ENCODE data around the gene TMEM108.

DNA sequence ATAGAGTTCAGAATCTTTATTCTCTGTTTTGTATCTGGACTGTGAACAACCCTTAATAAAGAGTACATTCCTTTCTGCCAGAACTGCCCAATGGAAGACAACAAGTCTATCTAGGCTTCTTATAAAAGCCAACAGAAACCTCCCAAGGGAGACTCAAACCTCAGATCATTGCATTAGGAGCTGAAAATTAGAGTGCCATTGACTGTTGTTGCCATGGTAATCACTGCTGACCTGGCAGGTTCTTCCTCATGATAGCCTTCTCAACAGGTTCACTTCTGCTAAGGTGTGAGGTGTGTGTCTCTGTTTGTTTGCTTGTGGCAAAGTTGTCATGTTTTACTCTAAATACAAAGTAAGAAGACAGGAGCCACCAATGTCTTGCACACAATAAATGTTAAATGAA lies 79.2 kb downstream of the TMEM108 start:
- TF ChIP-seq POLR2AphosphoS5 (IDR thresholded peaks at IDR 0.05) (peak; percentile 65), TAF1 (IDR thresholded peaks at IDR 0.05; ENCODE audit: low read depth) (no peak), EZH2 (IDR thresholded peaks at IDR 0.05; ENCODE audit: borderline replicate concordance, insufficient read depth, low read length, poor library complexity, severe bottlenecking) (no peak), EP300 (conservative IDR thresholded peaks at IDR 0.05; ENCODE audit: poor library complexity, severe bottlenecking) (no peak), SMC3 (conservative IDR thresholded peaks at IDR 0.05; ENCODE audit: poor library complexity) (no peak)
- TF ChIP-seq, protein P1, sequence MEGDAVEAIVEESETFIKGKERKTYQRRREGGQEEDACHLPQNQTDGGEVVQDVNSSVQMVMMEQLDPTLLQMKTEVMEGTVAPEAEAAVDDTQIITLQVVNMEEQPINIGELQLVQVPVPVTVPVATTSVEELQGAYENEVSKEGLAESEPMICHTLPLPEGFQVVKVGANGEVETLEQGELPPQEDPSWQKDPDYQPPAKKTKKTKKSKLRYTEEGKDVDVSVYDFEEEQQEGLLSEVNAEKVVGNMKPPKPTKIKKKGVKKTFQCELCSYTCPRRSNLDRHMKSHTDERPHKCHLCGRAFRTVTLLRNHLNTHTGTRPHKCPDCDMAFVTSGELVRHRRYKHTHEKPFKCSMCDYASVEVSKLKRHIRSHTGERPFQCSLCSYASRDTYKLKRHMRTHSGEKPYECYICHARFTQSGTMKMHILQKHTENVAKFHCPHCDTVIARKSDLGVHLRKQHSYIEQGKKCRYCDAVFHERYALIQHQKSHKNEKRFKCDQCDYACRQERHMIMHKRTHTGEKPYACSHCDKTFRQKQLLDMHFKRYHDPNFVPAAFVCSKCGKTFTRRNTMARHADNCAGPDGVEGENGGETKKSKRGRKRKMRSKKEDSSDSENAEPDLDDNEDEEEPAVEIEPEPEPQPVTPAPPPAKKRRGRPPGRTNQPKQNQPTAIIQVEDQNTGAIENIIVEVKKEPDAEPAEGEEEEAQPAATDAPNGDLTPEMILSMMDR (IDR thresholded peaks at IDR 0.05; ENCODE audit: poor library complexity, severe bottlenecking): no peak
- TF ChIP-seq, protein P2, sequence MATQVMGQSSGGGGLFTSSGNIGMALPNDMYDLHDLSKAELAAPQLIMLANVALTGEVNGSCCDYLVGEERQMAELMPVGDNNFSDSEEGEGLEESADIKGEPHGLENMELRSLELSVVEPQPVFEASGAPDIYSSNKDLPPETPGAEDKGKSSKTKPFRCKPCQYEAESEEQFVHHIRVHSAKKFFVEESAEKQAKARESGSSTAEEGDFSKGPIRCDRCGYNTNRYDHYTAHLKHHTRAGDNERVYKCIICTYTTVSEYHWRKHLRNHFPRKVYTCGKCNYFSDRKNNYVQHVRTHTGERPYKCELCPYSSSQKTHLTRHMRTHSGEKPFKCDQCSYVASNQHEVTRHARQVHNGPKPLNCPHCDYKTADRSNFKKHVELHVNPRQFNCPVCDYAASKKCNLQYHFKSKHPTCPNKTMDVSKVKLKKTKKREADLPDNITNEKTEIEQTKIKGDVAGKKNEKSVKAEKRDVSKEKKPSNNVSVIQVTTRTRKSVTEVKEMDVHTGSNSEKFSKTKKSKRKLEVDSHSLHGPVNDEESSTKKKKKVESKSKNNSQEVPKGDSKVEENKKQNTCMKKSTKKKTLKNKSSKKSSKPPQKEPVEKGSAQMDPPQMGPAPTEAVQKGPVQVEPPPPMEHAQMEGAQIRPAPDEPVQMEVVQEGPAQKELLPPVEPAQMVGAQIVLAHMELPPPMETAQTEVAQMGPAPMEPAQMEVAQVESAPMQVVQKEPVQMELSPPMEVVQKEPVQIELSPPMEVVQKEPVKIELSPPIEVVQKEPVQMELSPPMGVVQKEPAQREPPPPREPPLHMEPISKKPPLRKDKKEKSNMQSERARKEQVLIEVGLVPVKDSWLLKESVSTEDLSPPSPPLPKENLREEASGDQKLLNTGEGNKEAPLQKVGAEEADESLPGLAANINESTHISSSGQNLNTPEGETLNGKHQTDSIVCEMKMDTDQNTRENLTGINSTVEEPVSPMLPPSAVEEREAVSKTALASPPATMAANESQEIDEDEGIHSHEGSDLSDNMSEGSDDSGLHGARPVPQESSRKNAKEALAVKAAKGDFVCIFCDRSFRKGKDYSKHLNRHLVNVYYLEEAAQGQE (IDR thresholded peaks at IDR 0.05; ENCODE audit: borderline replicate concordance): no peak

All from neural cell (in vitro differentiated cells).